Stimulated activated CD8-positive, alpha-beta memory T cell treated with anti-CD3 and anti-CD28 coated beads, Interleukin-15, amount 100 ng/mL, for 1 hour (primary cell): ENCODE data around the gene TSPAN18.
A peak's percentile ranks its signal among the peaks of the same experiment; 100 is the strongest.

Source experiments
- DNase-seq: peaks from one replicate; pipeline ENCODE4 v3.0.0-alpha.2; 2020; ENCODE audit warnings: low read depth

Gene TSPAN18

DNA sequence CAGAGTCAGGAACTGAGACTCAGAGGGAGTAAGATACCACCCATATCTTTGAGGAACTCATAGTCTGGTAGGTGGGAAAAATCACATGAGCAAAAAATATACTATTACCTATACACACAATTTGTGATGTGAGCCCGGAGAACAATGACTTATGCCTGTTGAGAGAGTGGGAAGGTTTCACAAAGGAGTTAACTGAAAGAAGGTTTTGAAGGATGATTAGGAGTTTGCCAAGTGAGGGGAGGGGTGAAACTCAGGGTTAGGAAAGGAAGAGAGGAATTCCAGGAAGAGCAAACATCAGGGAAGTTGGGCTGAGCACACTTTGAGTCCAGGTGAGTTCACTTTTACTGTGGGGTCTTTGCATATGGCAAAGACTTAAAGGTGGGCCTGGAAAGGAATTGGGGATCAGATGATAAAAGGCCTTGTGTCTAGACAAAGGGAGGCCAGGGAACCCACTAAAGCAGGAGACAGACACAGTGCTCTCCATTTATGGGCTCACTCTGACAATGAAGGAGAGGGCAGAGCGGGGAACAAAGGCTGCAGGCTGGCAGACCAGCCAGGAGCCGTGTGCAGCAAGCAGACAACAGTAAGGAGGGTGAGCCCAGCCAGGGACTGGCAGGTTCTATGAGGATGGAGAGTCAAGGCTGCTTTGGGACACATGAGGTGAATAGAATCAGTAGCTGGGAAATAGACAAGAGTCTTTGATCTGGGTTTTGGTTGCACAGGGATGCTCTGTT is 33.1 kb downstream of the TSPAN18 start:
- DNase-seq = no peak

DNA sequence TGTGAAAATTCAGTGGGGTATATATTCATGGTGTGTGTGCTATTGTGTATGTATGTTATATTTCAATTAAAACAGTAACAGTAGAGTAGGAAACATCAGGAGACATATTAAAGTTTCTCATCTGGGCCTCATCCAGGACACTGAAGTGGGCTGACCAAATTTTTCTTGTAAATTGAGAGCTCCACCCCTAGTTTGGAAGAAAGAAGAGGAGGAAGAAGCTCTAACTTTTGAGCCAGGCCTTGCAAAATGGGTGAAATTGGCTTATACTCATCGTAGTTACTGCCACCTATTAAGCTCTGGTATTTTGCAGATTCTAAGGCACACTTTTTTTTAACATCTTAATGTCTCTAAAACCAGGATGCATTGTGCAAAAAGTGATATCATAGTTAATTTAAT is 33.7 kb downstream of the TSPAN18 start:
- no peak for DNase-seq

DNA sequence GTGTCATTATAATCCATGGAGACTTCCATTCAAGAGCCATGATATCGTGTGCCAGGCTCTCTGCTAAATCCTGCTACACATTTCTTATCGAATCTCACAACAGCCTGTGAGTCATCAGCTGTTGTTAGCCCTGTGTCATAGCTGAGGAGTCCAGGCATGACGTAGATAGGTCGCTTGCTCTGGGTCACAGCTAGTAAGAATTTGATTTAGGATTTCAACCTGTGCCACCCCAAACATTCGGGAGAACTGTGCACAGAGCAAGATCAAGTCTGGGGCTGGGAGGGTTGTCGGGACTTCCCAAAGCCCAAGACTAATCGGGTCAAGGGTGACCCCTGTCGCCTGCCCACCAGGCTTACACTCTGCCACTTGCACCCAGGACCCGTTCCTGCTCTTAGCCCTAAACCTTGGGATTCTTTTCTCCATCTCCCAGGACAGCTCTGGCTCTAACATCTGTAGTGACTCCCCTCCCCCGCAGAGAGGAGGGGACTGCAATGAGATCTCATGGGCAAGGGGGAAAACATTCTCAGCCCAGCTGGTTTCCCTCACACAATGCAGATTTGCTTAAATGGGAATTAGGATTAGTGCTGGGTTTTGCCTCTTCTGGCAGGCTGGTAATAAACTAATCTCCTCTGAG is 34.3 kb downstream of the TSPAN18 start:
- DNase-seq = no peak

DNA sequence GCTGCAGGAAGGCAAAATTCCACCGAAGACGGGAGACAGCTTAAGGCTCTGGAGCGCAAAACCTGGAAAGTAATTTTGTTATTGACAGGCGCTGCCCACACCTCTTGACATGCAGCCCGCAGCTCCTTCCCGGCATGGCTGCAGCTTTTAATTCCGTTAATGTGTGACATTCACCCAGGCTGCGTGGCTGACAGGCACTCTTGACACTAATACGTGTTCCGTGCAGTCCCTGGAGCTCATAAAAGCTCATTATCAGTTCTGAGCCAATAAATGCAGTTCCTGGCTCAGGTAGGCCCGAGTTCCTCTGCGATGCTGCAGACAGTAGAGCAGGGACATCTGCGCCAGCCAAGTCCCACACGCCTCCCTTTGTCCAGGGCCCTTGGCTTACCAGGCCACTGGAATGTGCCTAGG is 34.8 kb downstream of the TSPAN18 start:
- no peak for DNase-seq

DNA sequence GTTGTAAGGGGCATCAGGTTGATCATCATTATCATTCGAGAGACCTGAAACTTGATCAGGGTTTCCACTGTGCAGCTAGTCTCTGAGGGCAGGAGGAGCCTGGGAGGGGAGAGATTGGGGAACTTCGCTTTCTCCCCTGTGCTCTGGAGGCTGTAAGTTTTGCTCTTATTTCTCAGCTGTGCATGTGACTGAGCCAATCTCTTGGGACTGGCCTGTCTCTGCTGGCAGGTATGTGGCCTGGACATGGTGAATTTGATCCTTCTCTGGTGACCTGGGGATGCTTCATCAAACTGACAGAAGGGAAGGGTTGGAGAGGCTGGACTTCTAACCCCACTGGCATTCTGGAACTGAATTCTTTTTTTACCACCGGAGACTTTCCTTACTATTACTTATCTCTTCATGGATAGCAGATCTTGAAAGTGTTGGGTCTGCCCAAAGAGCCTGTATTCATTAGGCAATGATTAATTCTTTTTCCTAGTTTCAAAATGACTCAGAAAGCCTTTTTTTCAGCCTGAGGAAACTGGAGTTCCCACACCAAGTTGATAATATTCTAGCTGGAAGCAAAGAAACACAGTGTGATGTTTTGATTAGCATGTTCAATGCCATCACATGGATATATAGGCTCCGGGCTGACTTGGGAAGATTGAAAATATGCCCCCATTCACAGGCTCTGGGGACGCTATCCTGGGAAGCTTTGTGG is 36.5 kb downstream of the TSPAN18 start:
- no peak for DNase-seq

DNA sequence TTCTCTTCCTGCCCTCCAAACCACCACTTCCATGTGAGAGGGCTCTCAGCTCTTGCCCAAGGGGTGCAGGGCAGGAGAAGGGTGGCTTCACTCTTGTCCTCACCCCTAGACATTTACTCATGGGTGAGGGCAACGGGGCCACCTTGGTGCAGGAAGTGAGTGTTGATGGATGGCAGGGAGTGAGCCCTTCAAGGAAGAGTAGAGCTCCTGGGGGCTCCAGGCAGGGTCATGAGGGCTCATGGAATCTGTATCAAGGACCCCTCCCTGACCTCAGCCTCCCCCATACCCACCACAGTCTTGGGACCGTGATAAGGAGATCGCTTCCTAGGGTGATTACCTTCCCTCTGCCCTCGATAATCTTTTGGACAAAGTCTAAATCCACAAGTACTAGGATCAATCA is 37.8 kb downstream of the TSPAN18 start:
- no peak for DNase-seq

DNA sequence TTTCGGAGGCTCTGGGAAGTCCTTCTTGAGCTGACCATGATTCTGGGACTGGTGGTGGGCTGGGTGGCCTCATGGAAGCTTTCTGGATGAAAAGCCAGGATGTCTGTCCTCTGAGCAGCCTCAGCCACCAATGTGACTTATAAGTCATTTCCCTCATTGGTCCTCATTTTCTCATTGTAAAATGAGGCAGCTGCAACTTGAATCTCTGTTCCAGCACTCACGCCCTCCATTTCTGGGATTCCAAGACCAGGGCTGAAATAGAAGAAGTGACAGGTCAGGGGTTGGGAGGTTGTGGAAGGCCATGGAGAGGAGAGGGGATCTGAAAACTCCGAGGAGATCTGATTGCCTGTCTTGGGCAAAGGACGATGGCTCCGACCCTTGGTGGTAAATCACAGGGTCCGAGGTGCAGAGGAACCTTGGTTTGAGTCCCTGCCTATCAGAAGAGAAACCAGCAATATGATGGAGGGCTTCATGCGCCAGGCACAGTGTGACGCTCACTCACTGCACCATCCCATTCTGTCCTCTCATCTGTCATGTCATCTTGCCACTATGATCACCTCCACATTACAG is 38.3 kb downstream of the TSPAN18 start:
- DNase-seq = no peak

DNA sequence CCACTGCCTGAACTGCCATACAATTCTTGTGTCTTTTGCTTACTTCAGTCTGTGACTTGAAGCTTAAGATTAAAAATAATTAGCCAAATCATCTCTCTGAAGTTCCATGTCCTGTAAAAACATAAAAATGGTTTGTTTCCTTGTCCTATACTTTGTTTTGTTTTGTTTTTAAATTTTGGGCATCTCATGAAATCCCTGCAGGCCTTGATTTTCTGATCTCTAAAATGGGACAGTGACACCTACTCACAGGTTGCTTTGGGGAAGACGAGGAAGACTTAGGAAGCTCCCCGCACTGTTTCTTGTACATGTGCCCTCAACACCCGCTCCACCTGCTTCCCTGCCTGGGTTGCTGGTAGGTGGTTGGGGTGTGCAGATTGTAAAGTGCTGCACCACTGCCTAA is 38.9 kb downstream of the TSPAN18 start:
- DNase-seq = no peak

DNA sequence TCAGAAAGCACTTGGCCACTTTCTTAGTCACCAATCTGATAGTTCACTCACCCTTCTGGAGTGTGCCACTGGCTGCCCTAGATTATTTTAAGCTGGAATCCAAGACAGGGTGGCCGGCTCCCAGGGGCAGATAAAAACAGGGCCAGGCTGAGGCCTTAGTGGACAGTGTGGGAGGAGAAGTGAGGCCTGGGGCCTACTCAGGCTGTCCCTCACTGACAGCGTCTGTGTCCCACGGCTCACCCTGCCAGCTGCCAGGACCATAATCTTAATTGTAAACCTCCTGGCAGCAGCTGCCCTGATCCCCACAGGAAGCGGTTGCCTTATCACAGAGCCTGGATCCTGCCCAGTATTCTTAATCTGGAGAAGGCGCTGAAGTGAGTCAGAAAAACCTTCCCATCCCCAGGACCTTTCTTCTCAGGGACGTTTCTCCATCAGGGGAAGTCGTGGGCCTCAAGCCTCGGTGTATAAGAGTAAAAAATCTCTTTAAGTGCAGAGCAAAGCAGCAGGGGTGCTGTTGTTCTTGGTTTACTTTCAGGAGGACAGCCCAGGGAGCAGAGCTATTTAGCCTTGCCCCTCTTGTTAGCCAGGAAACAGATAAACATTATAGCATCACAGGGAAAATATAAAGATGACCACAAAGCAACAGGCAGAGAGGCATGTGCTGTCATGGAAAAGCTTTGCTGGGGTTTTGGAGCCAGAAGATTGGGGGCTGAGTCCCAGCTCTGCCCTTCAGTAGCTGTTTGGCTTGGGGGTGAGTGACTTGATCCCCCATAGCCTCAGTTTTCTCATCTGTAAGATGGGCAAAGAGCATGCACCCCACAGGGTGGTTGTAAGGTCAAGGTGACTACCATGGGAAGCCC is 39.6 kb downstream of the TSPAN18 start:
- no peak for DNase-seq

DNA sequence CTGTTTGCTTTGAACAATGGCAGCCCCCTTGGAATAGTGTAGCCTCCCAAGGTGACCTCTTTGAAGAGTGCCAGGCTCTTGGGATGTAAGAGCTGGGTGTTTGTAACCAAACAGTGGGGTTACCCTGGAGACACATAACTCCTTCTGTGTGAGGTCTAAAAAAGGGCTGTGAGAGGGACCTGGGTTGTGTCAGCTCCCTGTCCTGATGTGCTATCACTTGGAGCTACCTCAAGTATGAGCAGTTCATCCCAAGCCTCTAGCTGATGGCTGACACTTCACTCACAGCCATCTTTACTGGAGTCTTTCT is 40.2 kb downstream of the TSPAN18 start:
- DNase-seq = no peak

DNA sequence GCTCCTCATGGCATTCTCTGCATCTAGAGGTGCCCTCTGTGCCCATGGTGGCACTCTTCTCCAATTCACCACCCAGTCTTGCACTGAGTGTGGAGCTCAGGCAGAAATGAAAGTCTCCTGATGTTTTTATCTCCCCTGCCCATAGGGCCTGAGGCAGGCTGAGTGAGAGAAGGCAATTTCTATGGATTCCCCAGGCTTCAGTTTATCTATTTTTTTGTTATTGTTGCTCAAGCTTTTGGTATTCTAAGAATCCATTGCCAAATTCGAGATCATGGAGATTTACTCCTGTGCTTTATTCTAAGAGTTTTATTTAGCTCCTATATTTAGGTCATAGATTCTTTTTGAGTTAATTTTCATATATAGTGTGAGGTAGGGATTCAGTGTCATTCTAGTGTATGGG is 40.7 kb downstream of the TSPAN18 start:
- no peak for DNase-seq

DNA sequence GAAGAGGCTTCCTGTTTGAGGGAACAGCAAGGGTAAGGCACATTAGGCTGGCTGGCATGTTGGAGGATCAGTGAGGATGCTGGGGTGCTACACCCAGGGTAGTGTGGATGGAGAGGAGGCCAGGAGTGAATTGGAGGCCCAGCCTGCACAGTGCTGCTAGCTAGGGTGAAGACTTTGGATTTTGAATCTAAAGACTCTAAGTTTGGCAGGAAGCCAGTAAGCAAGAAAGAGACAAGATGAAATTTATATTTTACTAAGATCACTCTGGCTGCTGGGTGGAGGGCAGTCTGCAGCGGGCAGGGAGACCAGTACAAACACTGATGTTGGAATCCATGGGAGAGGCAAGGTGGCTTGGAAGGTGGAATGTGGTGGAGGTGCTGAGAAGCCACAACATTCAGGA is 43.6 kb downstream of the TSPAN18 start:
- no peak for DNase-seq

DNA sequence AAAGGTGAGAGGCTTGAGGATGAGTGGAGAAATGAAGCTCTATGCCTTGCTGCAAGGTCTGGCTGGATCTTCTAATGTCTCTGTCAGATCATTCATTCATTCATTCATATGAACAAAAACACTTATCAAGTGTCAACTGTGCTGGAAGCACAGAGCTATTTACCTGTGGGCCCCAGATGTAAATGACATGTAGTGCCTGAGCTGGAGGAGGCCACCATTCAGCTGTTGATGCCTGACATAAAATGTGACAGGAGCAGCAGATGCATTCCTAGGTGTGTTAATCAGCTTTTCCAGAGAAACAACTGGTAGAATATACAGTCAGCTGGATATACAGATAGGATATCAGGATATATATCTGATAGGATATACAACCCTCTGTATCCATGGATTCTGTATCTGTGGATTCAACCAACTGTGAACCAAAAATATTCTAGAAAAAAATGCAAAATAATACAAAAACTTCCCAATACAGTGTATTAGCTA is 44.5 kb downstream of the TSPAN18 start:
- DNase-seq = no peak

DNA sequence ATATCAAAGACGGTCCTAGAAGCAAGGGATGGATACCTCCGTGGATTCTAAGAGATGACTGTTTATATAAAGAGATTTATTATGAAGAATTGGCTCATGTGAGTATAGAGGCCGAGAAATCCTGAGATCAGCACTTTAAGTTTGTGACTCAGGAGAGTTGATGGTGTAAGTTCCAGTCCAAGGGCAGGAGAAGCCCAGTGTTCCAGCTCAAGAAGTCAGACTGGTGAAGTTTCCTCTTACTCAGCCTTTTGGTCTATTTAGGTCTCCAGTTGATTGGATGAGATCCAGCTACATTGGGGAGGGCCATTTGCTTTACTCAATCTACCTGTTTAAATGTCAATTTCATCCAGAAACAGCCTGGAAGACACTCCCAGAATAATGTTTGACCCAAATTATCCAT is 45.1 kb downstream of the TSPAN18 start:
- DNase-seq = no peak

DNA sequence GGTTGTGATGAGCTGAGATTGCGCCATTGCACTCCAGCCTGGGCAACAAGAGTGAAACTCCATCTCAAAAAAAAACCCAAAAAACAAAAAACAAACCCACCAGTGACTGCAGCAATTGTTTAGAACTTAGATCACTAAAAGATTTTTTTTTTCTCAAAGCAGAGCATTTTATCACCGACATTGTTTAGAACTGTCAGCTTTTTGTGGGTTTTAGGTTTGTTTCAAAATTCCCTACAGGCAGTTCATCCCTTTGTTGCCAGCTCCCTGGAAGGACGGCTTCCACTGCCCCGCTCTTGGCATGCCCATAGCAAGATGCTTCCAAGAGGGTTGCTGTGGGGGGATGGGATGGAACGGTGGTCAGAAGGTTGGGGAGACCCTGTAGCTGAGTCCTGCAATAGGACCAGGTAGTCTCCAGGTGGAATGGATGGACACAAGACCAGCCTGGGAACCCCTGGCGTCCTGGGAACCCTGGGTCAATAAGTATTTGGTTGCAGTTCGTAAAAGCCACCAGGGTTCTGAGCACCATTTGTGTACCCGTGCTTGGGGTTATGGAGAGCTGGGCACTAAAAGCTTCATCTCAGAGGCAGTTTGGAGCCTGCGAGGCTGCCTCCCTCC is 46.7 kb downstream of the TSPAN18 start:
- DNase-seq = no peak

DNA sequence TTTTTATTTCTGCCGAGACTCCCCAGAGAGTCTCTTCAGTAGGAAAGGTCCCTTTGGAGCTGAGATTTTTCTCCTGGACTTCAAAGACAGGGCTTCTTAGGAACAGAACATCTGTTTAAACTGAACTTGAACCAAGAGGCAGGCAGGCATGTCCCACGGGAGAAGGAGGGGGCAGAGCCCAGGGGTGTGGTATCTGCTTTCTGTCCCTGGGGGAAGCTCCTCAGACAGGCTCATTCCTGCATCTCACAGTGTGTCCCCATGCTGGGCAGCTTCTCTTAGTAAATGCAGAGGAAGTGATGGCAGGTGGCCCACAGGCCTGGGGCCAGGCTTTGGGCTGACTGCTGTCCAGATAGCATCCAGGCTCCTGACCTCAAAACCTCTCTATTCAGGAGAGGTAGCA is 47.3 kb downstream of the TSPAN18 start:
- DNase-seq = no peak

DNA sequence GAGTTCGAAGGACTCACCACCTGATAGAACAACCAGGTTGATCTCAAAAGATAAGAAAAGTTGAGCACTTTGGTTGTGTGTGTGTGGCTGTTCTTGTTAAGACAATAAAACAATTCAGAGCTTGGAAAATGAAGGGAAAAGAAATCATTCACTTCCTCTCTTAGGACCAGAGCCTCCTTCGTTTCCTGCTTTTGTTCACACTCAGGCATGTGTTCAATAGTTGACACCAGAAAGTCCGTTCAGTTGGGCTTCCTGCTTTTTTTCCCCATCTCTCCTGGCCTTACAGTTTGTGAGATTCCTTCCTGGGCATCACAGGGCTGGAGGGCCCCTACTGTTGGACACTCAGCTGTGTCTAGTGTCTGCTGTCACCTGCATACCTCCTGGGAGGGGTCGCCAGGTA is 48.0 kb downstream of the TSPAN18 start:
- no peak for DNase-seq

DNA sequence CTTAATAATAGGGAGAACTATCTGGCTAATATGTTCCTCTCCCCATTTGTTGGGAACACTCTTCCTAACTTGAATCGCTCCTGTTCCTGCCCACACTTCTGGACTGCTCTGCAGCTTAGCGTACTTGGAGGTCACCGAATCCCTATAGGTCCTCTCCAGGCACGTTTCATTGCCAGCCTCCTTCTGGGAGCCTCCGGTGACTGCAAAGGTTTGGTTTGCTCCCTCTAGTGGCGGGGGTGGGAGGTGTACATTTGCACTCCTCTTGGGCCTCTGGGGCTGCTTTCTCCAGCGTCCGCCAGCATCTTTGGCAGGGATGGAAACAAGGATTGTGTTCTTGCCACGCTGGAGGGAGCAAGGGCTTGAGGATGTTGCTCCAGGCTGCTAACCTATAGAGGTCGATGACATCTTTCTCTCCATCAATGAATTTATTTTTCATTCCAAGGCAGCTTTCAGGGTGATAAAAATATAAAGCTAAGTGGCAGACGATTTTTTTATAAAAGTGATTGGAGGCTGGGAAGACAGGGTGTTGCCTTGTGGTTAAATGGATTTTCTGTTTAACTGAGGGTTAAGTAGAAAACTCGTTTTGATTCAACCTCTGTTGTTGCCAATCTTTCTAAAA is 48.7 kb downstream of the TSPAN18 start:
- DNase-seq = peak; percentile 28

DNA sequence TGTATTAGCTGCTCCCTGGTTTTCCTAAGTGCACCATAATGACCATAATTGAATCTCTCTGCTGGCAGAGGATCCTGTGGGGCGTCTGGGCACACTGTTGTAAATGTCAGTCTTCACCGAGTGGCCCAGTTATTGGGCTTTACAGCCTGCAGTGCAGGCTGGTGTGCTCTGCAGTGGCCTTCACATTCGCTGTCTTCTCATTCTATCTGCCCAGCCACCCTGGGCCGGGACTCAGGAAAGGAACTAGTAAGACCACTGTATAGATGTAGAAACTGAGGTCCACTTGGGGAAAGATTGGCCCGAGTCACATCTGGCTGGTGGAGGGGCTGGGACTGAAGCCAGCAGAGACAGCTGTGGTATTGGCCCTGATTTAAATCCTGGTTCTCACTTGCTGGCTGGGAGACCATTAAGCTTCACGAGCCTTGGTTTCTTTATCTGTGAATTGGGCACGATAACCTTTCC is 49.3 kb downstream of the TSPAN18 start:
- DNase-seq = no peak

DNA sequence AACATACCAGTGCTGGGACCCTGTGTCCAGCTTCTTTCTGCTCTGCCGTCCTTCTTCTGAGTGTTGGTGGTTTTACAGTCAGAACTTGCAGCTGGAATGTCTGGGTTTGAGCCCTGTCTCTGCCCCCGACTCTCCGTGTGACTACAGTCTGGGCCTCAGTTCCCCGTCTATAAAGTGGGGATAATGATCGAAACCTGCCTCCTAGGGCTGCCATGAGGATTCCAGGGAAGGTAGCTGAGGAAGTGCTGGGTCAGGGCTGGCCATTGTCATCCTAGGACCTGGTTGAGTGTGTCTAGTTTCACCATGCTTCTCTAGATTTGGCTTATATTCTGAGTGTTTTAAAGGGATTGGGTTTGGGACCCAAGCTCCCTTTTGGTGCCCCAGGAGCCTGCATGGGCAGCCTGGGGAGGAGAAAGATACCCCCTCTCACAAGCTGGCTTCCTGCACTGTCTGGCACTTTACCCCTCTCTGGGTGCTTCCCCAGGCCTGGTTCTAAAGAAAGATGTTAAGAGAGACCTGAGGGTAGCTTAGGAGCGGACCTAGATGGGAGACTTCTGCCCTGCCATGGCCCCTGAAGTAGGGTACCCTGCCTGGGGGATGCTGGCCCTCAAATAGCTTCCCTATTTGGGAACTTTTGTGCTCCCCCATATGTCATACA is 49.9 kb downstream of the TSPAN18 start:
- DNase-seq = no peak
